Endothelial cell of umbilical vein (primary cell): ENCODE measurements around the gene ANKRD27. TPM values are rescaled to one million over a fixed set of nuclear protein-coding genes. Genes with fewer than 3 reads are reported as not detected.

ENCODE experiments used
- BruUV-seq: library from RNA; stranded (reverse); fragments of 400-500 nt; replicated peaks from 2 replicates; lab custom pipeline; 2021; lab: Mats Ljungman, UMichigan
- CTCF ChIA-PET: fragments of 300-600, 350-600 bp; sonication (Branson Sonifier 250); formaldehyde crosslinking; loops from one replicate; lab custom pipeline; 2021; ENCODE audit warnings: antibody characterized with exemption, inconsistent platforms; lab: Charles Lee
- POLR2A ChIA-PET: fragments of 300-600, 350-600 bp; sonication (Branson Sonifier 250); formaldehyde crosslinking; loops from one replicate; lab custom pipeline; 2021; ENCODE audit warnings: antibody characterized with exemption, inconsistent platforms; lab: Charles Lee
- DNase-seq: peaks from one replicate; pipeline ENCODE4 v3.0.0-alpha.2; 2011; ENCODE audit warnings: low read depth, low spot score
- FAIRE-seq: peaks from 2 replicates; lab custom pipeline; 2011; peaks lifted over from hg19 to GRCh38; lab: Jason Lieb, UNC
- H2AFZ ChIP-seq: 2 replicates; pipeline ENCODE4 v1.6.0; 2012; ENCODE audit warnings: low read depth, low read length, control low read depth, inconsistent platforms
- H3K27ac ChIP-seq: 2 replicates; pipeline ENCODE4 v1.5.1; 2011; ENCODE audit warnings: low read depth, mild to moderate bottlenecking, control low read depth, low read length, moderate library complexity; ENCODE audit not compliant: insufficient read depth
- H3K27me3 ChIP-seq, 2 experiments: 2 replicates each; pipeline versions ENCODE4 v1.6.0 to v1.6.1; 2011; ENCODE audit warnings: low read length in 2 of 2, mixed read lengths in 1 of 2; ENCODE audit not compliant: control insufficient read depth in 2 of 2, insufficient read depth in 2 of 2
- H3K36me3 ChIP-seq, 2 experiments: 2 replicates in 1 of 2; 3 replicates in 1 of 2; pipeline ENCODE4 v1.5.1; 2011; ENCODE audit warnings: low read length in 2 of 2, mild to moderate bottlenecking in 1 of 2, moderate library complexity in 1 of 2; ENCODE audit not compliant: control insufficient read depth in 2 of 2, insufficient read depth in 2 of 2; ENCODE audit errors: extremely low read depth in 1 of 2
- H3K4me1 ChIP-seq: 3 replicates; pipeline ENCODE4 v1.5.1; 2011; ENCODE audit warnings: mild to moderate bottlenecking, low read length; ENCODE audit not compliant: control insufficient read depth, insufficient read depth; ENCODE audit errors: extremely low read depth
- H3K4me2 ChIP-seq: 2 replicates; pipeline ENCODE4 v1.6.1; 2011; ENCODE audit warnings: low read length, control low read depth, mixed read lengths; ENCODE audit not compliant: insufficient read depth
- H3K4me3 ChIP-seq, 3 experiments: fragments of 200-600 bp in 1 of 3; sonication (generic), shearing (Covaris generic) in 1 of 3; replicated peaks in 1 of 3; 2 replicates each; pipeline ENCODE4 v1.5.1; 2011 to 2016; ENCODE audit warnings: control low read depth in 3 of 3, low read length in 3 of 3, mild to moderate bottlenecking in 2 of 3, inconsistent platforms in 1 of 3, low read depth in 1 of 3, moderate library complexity in 1 of 3; ENCODE audit not compliant: insufficient read depth in 1 of 3
- H3K79me2 ChIP-seq: 2 replicates; pipeline ENCODE4 v1.6.0; 2012; ENCODE audit warnings: low read length, inconsistent platforms; ENCODE audit not compliant: control insufficient read depth, insufficient read depth
- H3K9ac ChIP-seq: replicated peaks from 2 replicates; pipeline ENCODE3; 2011; ENCODE audit warnings: low read length, control low read depth; ENCODE audit not compliant: insufficient read depth; ENCODE audit errors: extremely low read depth
- H3K9me1 ChIP-seq: replicated peaks from 3 replicates; pipeline ENCODE4 v1.6.0; 2011; ENCODE audit warnings: mild to moderate bottlenecking, low read length; ENCODE audit not compliant: control insufficient read depth, insufficient read depth; ENCODE audit errors: extremely low read depth
- H3K9me3 ChIP-seq: replicated peaks from 2 replicates; pipeline ENCODE4 v1.5.1; 2012; ENCODE audit warnings: low read length, inconsistent platforms; ENCODE audit not compliant: control insufficient read depth, insufficient read depth
- H4K20me1 ChIP-seq: replicated peaks from 2 replicates; pipeline ENCODE3; 2011; ENCODE audit warnings: mild to moderate bottlenecking, low read length; ENCODE audit not compliant: control insufficient read depth, insufficient read depth; ENCODE audit errors: extremely low read depth
- CTCF ChIP-seq, 2 donors: IDR thresholded peaks; 1 replicate in 1 of 2; 2 replicates in 1 of 2; pipeline ENCODE4 v1.5.1; 2011; ENCODE audit warnings: low read length in 2 of 2, mild to moderate bottlenecking in 2 of 2, moderate library complexity in 2 of 2, control low read depth in 1 of 2, inconsistent platforms in 1 of 2, low read depth in 1 of 2; ENCODE audit not compliant: insufficient read depth in 1 of 2; ENCODE audit errors: extremely low read depth in 1 of 2
- EZH2 ChIP-seq: IDR thresholded peaks from 2 replicates; pipeline ENCODE4 v1.6.1; 2012; ENCODE audit warnings: borderline replicate concordance, low read depth, mild to moderate bottlenecking, moderate library complexity, low read length, inconsistent platforms; ENCODE audit not compliant: severe bottlenecking
- FOS ChIP-seq: IDR thresholded peaks from 2 replicates; pipeline ENCODE4 v1.6.1; 2011; ENCODE audit warnings: mild to moderate bottlenecking, low read length, moderate library complexity, borderline replicate concordance; ENCODE audit not compliant: insufficient read depth
- GATA2 ChIP-seq: IDR thresholded peaks from 2 replicates; pipeline ENCODE4 v1.7.0; 2011; ENCODE audit warnings: low read depth, mild to moderate bottlenecking, moderate library complexity, mixed read lengths, low read length; ENCODE audit not compliant: insufficient read length, insufficient read depth
- JUN ChIP-seq: IDR thresholded peaks from 2 replicates; pipeline ENCODE4 v1.6.1; 2011; ENCODE audit warnings: borderline replicate concordance, low read depth; ENCODE audit not compliant: insufficient read length, insufficient read depth
- MAX ChIP-seq: IDR thresholded peaks from 2 replicates; pipeline ENCODE4 v1.6.1; 2011; ENCODE audit not compliant: insufficient read depth, insufficient read length
- MYC ChIP-seq: IDR thresholded peaks from one replicate; pipeline ENCODE4 v1.6.1; 2011; ENCODE audit warnings: mild to moderate bottlenecking, low read depth, low read length
- POLR2A ChIP-seq: IDR thresholded peaks from 2 replicates; pipeline ENCODE4 v1.6.1; 2012; ENCODE audit warnings: low read depth, mild to moderate bottlenecking, control low read depth, low read length
- POLR2AphosphoS5 ChIP-seq: IDR thresholded peaks from 2 replicates; pipeline ENCODE4 v1.6.1; 2012; ENCODE audit warnings: low read depth, mild to moderate bottlenecking, control low read depth, low read length, moderate library complexity; ENCODE audit not compliant: insufficient read depth
- dilution Hi-C: fragments of 300-500 bp; cut with MboI; formaldehyde crosslinking; loops from one replicate; pipeline ENCODE4 v1.15.0; 2019; ENCODE audit warnings: low sequenced_read_pairs; ENCODE audit not compliant: extremely low pct_ligation_motif_present
- intact Hi-C: fragments of 100-400 bp; cut with micrococcal nuclease; formaldehyde crosslinking; loops from one replicate; pipeline ENCODE4 v1.10.0; 2022
- polyA plus RNA-seq, 4 experiments: library from polyadenylated mRNA; depleted of rRNA in 3 of 4; stranded (reverse) in 3 of 4; unstranded in 1 of 4; fragments of >200 nt; gene quantifications; 2 replicates each; pipeline versions ENCODE4 v1.2.1 to v1.2.3, GENCODE V29; 2011 to 2012; ENCODE audit warnings: missing spikeins in 1 of 4
- total RNA-seq: library from RNA; stranded (reverse); gene quantifications from 2 replicates; pipeline ENCODE4 v1.2.3, GENCODE V29; 2021

Gene ANKRD27
- total and polyA plus RNA-seq, 2 donors (not counting 3 experiments of a cell fraction or from before 2014, with no cell fraction given), result 18.3 to 37.4 TPM

GRCh38 chr19:32647361-32647760, 27.6 kb downstream of the ANKRD27 start:
- Histone ChIP-seq H3K36me3 (peaks cover 4 to 22% of the 10 kb centered on the region in 2 experiments), H3K9ac (no peak overlapping the region), H3K4me3 (no peak overlapping the region), H3K79me2 (no peaks in the 10 kb centered on the region), H3K27me3 (no peaks in the 10 kb centered on the region), H4K20me1 (no peaks in the 10 kb centered on the region), H3K4me2 (no peak overlapping the region), H3K4me1 (no peaks in the 10 kb centered on the region), H2AFZ (no peak overlapping the region), H3K27ac (no peak overlapping the region), H3K9me3 (no peaks in the 10 kb centered on the region), H3K9me1 (no peaks in the 10 kb centered on the region)
- no TSS peak for BruUV-seq
- TF ChIP-seq MAX, result no peak
- TF ChIP-seq CTCF (IDR thresholded peaks at IDR 0.05; ENCODE audit: extremely low read depth in 1 of 2, insufficient read depth in 1 of 2, low read depth in 1 of 2, low read length in 2 of 2), result no peak
- no peak for TF ChIP-seq GATA2
- TF ChIP-seq JUN, result no peak
- no peak for TF ChIP-seq FOS
- TF ChIP-seq EZH2, result no peak
- TF ChIP-seq POLR2AphosphoS5, result no peak
- TF ChIP-seq POLR2A, result no peak
- TF ChIP-seq MYC, result no peak
- FAIRE-seq (no peak), DNase-seq (no peak)
- dilution Hi-C loops (no loop called here), intact Hi-C loops (no loop called here)
- ChIA-PET CTCF (no interaction called here), POLR2A (no interaction called here)
